ENCODE results near the gene GJA5. TPM values are rescaled to one million over a fixed set of nuclear protein-coding genes. Genes with fewer than 3 reads are reported as not detected.

The GJA5 gene
- total and polyA plus RNA-seq, 2 experiments from 2014 or later: 1.9 to 2.3 TPM

DNA sequence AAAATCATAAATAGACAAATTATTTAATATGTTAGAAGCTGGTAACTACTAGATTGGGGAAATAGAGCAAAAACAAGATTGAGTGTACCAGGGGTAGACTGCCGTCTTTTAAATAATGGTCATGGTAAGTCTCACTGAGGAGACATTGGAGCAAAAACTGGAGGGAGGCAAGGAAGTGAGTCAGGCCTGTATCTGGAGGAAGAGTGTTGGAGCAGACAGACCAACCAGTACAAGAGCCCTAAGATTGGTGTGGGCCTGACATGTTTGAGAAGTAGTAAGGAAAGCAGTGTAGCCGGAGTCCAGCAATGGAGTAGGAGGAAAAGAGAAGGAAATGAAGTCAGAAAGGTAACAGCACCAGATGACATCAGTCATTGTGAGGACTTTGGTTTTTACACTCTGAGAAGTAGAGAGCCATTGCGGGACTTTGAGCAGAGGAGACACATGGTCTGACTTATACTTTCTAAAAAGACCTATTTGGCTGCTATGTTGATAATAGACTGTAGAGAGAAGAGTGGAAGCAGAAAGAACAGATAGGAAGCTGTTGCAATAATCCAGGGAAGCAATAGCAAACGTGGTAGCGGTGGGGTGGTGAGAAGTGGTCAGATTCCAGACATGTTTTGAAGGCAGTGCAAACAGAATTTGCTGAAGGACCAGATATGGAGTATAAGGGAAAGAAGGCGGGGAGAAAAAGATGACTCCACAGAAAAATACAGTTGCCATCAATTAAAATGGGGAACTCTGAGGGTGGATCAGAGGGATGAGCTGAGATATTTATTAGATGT, 44.7 kb upstream of the GJA5 start:
- H4K20me1 ChIP-seq (ENCODE audit: insufficient read depth): no peaks in the 10 kb centered on the region
- H3K4me3 ChIP-seq: no peak overlapping the region
- TF ChIP-seq EZH2phosphoT487 (IDR thresholded peaks at IDR 0.05; ENCODE audit: insufficient read depth, low read depth): no peak
- TF ChIP-seq EZH2 (IDR thresholded peaks at IDR 0.05; ENCODE audit: insufficient read depth, poor library complexity, severe bottlenecking): no peak
- no peaks in the 10 kb centered on the region for H3F3A ChIP-seq (ENCODE audit: insufficient read depth)
- no peak overlapping the region for H2AFZ ChIP-seq
- no peaks in the 10 kb centered on the region for H3K4me1 ChIP-seq (ENCODE audit: insufficient read depth)
- WGBS, 2 experiments (ENCODE audit: low coverage in 1 of 2, low lambda C conversion rate in 2 of 2, missing lambda C conversion rate in 2 of 2): 36 to 37% methylated on average over 6 of the region's 6 CpGs
- no peaks in the 10 kb centered on the region for H3K27me3 ChIP-seq (replicated peaks; ENCODE audit: insufficient read depth)
- DNase-seq: no peak
- H3K27ac ChIP-seq: no peak overlapping the region
- no peak overlapping the region for H3K9ac ChIP-seq
- H3K79me2 ChIP-seq (ENCODE audit: insufficient read depth): no peaks in the 10 kb centered on the region
- no peak overlapping the region for H3K4me2 ChIP-seq (ENCODE audit: unreplicated experiment)
- no peaks in the 10 kb centered on the region for H3K36me3 ChIP-seq (ENCODE audit: low read depth)
- in situ Hi-C loops (cut with MboI): no loop called here
- no peaks in the 10 kb centered on the region for H3K9me3 ChIP-seq (ENCODE audit: low read depth)
- H3K9me2 ChIP-seq (ENCODE audit: insufficient read depth): no peaks in the 10 kb centered on the region

DNA sequence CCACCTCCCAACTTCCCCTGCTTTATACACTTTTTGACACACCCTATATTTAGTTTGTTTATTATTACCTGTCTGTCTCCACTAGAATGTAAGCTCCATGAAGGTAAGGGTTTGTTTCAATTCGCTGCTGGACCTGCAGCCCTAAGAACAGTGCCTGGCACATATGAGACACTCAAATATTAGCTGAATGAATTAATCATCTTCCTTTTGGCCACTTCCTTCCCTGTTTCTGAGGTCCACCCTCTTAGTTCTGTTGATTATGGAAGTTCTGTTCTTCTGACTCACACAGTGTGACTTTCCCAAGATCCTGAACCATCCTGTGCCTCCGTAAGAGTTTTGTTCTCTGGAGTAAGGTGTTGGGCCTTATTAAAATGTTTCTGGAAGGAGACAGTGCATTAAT, 40.4 kb upstream of the GJA5 start:
- Histone ChIP-seq H3K9ac (no peak overlapping the region), H3K4me1 (ENCODE audit: insufficient read depth) (no peaks in the 10 kb centered on the region), H3K36me3 (ENCODE audit: low read depth) (no peaks in the 10 kb centered on the region), H3K4me2 (ENCODE audit: unreplicated experiment) (no peak overlapping the region), H3K9me2 (ENCODE audit: insufficient read depth) (no peaks in the 10 kb centered on the region), H3K79me2 (ENCODE audit: insufficient read depth) (no peaks in the 10 kb centered on the region), H4K20me1 (ENCODE audit: insufficient read depth) (no peaks in the 10 kb centered on the region), H3K9me3 (ENCODE audit: low read depth) (no peaks in the 10 kb centered on the region), H3K4me3 (no peak overlapping the region), H3K27me3 (replicated peaks; ENCODE audit: insufficient read depth) (no peaks in the 10 kb centered on the region), H3F3A (ENCODE audit: insufficient read depth) (no peaks in the 10 kb centered on the region), H2AFZ (no peak overlapping the region), H3K27ac (no peak overlapping the region)
- in situ Hi-C loops (cut with MboI): no loop called here
- WGBS, 2 experiments (ENCODE audit: low coverage in 1 of 2, low lambda C conversion rate in 2 of 2, missing lambda C conversion rate in 2 of 2): 53 to 55% methylated on average over 2 of the region's 2 CpGs
- peak; percentile 5 for DNase-seq
- no peak for TF ChIP-seq EZH2phosphoT487 (IDR thresholded peaks at IDR 0.05; ENCODE audit: insufficient read depth, low read depth)
- no peak for TF ChIP-seq EZH2 (IDR thresholded peaks at IDR 0.05; ENCODE audit: insufficient read depth, poor library complexity, severe bottlenecking)

DNA sequence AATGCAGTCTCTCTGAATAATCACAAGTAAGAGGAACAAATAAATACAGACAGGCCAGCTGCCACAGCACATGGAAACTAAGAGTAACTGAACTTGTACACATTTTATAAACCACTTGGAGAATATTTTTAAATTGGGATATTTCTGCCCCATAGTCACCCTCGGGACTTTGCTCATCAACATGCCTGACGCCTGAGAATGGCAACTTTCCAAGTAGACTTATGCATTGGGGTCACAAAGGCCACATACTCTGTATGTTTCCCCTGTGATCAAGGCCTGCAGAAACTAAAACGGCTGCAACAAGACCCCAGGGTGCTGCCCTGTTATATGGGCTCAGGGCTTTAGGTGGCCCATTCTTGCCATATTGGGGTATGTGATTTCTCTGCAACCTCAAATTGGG, 38.3 kb upstream of the GJA5 start:
- Histone ChIP-seq H2AFZ (no peak overlapping the region), H3K4me3 (no peak overlapping the region), H3K36me3 (ENCODE audit: low read depth) (no peaks in the 10 kb centered on the region), H3K9me3 (ENCODE audit: low read depth) (no peaks in the 10 kb centered on the region), H4K20me1 (ENCODE audit: insufficient read depth) (no peaks in the 10 kb centered on the region), H3F3A (ENCODE audit: insufficient read depth) (no peaks in the 10 kb centered on the region), H3K9me2 (ENCODE audit: insufficient read depth) (no peaks in the 10 kb centered on the region), H3K9ac (no peak overlapping the region), H3K79me2 (ENCODE audit: insufficient read depth) (no peaks in the 10 kb centered on the region), H3K27me3 (replicated peaks; ENCODE audit: insufficient read depth) (no peaks in the 10 kb centered on the region), H3K27ac (no peak overlapping the region), H3K4me1 (ENCODE audit: insufficient read depth) (no peaks in the 10 kb centered on the region), H3K4me2 (ENCODE audit: unreplicated experiment) (no peak overlapping the region)
- WGBS, 2 experiments (ENCODE audit: low coverage in 1 of 2, low lambda C conversion rate in 2 of 2, missing lambda C conversion rate in 2 of 2): 13 to 14% methylated on average over 3 of the region's 3 CpGs
- no peak for TF ChIP-seq EZH2 (IDR thresholded peaks at IDR 0.05; ENCODE audit: insufficient read depth, poor library complexity, severe bottlenecking)
- no peak for TF ChIP-seq EZH2phosphoT487 (IDR thresholded peaks at IDR 0.05; ENCODE audit: insufficient read depth, low read depth)
- in situ Hi-C loops (cut with MboI): no loop called here
- DNase-seq: no peak

DNA sequence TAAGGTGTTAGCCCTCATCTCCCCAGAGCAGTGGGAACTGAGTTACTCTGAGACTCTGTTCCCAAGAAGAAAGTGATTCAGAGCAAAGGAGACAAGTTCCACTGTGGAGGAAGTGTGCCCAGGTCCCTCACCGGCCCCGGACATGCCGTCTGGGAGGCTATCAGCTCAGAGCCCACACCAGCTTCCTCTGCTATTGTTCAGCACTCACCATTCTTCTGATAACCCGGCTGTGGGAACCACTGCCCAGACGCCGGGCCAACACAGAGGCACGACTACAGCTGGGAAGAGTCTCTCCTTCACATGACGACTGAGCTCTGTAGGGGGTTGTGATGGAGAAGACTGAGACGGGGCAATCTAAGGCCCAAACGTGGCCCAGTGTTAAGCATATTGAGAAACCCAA, 34.2 kb upstream of the GJA5 start:
- Histone ChIP-seq H3K9me3 (ENCODE audit: low read depth) (no peaks in the 10 kb centered on the region), H3K27me3 (replicated peaks; ENCODE audit: insufficient read depth) (no peaks in the 10 kb centered on the region), H3K4me1 (ENCODE audit: insufficient read depth) (no peaks in the 10 kb centered on the region), H3K4me3 (no peak overlapping the region), H3K4me2 (ENCODE audit: unreplicated experiment) (no peak overlapping the region), H3K9me2 (ENCODE audit: insufficient read depth) (no peaks in the 10 kb centered on the region), H2AFZ (no peak overlapping the region), H3K27ac (no peak overlapping the region), H3K79me2 (ENCODE audit: insufficient read depth) (no peaks in the 10 kb centered on the region), H4K20me1 (ENCODE audit: insufficient read depth) (no peaks in the 10 kb centered on the region), H3F3A (ENCODE audit: insufficient read depth) (no peaks in the 10 kb centered on the region), H3K9ac (no peak overlapping the region), H3K36me3 (ENCODE audit: low read depth) (no peaks in the 10 kb centered on the region)
- no peak for TF ChIP-seq EZH2 (IDR thresholded peaks at IDR 0.05; ENCODE audit: insufficient read depth, poor library complexity, severe bottlenecking)
- TF ChIP-seq EZH2phosphoT487 (IDR thresholded peaks at IDR 0.05; ENCODE audit: insufficient read depth, low read depth): no peak
- no peak for DNase-seq
- in situ Hi-C loops (cut with MboI): no loop called here
- WGBS, 2 experiments (ENCODE audit: low coverage in 1 of 2, low lambda C conversion rate in 2 of 2, missing lambda C conversion rate in 2 of 2): 44 to 52% methylated on average over 10 of the region's 10 CpGs

Data from GM23248 (cell line).